GM12878 (cell line): ENCODE results near the gene LIX1L. TPM values are rescaled to one million over a fixed set of nuclear protein-coding genes. Genes with fewer than 3 reads are reported as not detected.

ENCODE experiments used
- ATAC-seq: fragments of 200-7000 bp; cut with Tn5 transposase; 3 replicates; pipeline ENCODE4 v1.9.1; 2020; ENCODE audit warnings: mild to moderate bottlenecking, moderate library complexity
- BruUV-seq: library from RNA; stranded (reverse); fragments of 400-500 nt; replicated peaks from 2 replicates; lab custom pipeline; 2021; lab: Mats Ljungman, UMichigan
- CTCF ChIA-PET: fragments of 300-600 bp; sonication (Branson Sonifier 250); formaldehyde crosslinking; extraction: SDS; loops from one replicate; lab custom pipeline; 2021; ENCODE audit warnings: inconsistent platforms; lab: Yijun Ruan, JAX
- POLR2A ChIA-PET: fragments of 350-600 bp; formaldehyde crosslinking; extraction: SDS; loops from one replicate; lab custom pipeline; 2021; ENCODE audit warnings: inconsistent platforms; lab: Charles Lee
- RAD21 ChIA-PET: fragments of 300-600 bp; sonication (Branson Sonifier 250); formaldehyde crosslinking; loops from one replicate; lab custom pipeline; 2023; ENCODE audit warnings: antibody characterized with exemption; ENCODE audit not compliant: unreplicated experiment; lab: Charles Lee
- SMC1A ChIA-PET: fragments of 300-600 bp; sonication (Branson Sonifier 250); formaldehyde crosslinking; loops from one replicate; lab custom pipeline; 2023; ENCODE audit not compliant: unreplicated experiment, uncharacterized antibody; lab: Charles Lee
- DNase-seq: peaks from one replicate; pipeline ENCODE4 v3.0.0-alpha.2; 2011; ENCODE audit warnings: low read depth, low spot score
- FAIRE-seq: peaks from 3 replicates; lab custom pipeline; 2011; peaks lifted over from hg19 to GRCh38; lab: Jason Lieb, UNC
- H2AFZ ChIP-seq: 2 replicates; pipeline ENCODE4 v1.6.0; 2011; ENCODE audit warnings: low read depth, low read length, control low read depth; ENCODE audit not compliant: control insufficient read depth
- H3K27ac ChIP-seq: 2 replicates; pipeline ENCODE4 v1.5.1; 2011; ENCODE audit warnings: control low read depth; ENCODE audit not compliant: control insufficient read depth, insufficient read depth
- H3K27me3 ChIP-seq, 2 experiments: replicated peaks in 1 of 2; 2 replicates each; pipeline versions ENCODE4 v1.6.0 to v1.6.1; 2011; ENCODE audit warnings: low read length in 1 of 2; ENCODE audit not compliant: control insufficient read depth in 2 of 2, insufficient read depth in 2 of 2
- H3K36me3 ChIP-seq, 2 experiments: 2 replicates each; pipeline ENCODE4 v1.5.1; 2011; ENCODE audit warnings: low read length in 1 of 2; ENCODE audit not compliant: control insufficient read depth in 2 of 2, insufficient read depth in 2 of 2
- H3K4me1 ChIP-seq: 2 replicates; pipeline ENCODE4 v1.6.1; 2011; ENCODE audit warnings: mild to moderate bottlenecking, low read length, moderate library complexity, mixed read lengths; ENCODE audit not compliant: control insufficient read depth, insufficient read depth
- H3K4me2 ChIP-seq: 2 replicates; pipeline ENCODE4 v1.6.0; 2011; ENCODE audit warnings: control low read depth; ENCODE audit not compliant: control insufficient read depth, insufficient read depth
- H3K4me3 ChIP-seq: fragments of 200-600 bp; sonication (generic); 2 replicates; pipeline ENCODE4 v1.5.1; 2016
- H3K79me2 ChIP-seq: 2 replicates; pipeline ENCODE4 v1.6.0; 2011; ENCODE audit warnings: low read length; ENCODE audit not compliant: control insufficient read depth, insufficient read depth
- H3K9ac ChIP-seq: 2 replicates; pipeline ENCODE4 v1.8.0; 2011; ENCODE audit warnings: low read length, control low read depth, mixed read lengths; ENCODE audit not compliant: control insufficient read depth, insufficient read depth
- H3K9me3 ChIP-seq: replicated peaks from 3 replicates; pipeline ENCODE4 v1.5.1; 2011; ENCODE audit warnings: mild to moderate bottlenecking, low read length; ENCODE audit not compliant: control insufficient read depth, insufficient read depth
- H4K20me1 ChIP-seq: 2 replicates; pipeline ENCODE4 v1.6.0; 2011; ENCODE audit not compliant: control insufficient read depth, insufficient read depth
- YBX1 ChIP-seq: fragments of 450-650 bp; IDR thresholded peaks from 2 replicates; pipeline ENCODE4 v1.6.1; 2016; ENCODE audit warnings: antibody characterized with exemption
- WGBS: methylation state at CpG from one replicate; pipeline ENCODE4 v1.1.6; 2016; ENCODE audit warnings: low lambda C conversion rate; ENCODE audit not compliant: insufficient replicate concordance, insufficient coverage; ENCODE audit errors: missing lambda C conversion rate; 5-methylcytosine and 5-hydroxymethylcytosine counted together
- in situ Hi-C: fragments of 300-500 bp; cut with MboI; formaldehyde crosslinking; loops from 9 replicates; pipeline ENCODE4 v1.14.3; 2018; ENCODE audit warnings: mixed read lengths
- intact Hi-C: fragments of 100-400 bp; cut with micrococcal nuclease; formaldehyde crosslinking; loops from one replicate; pipeline ENCODE4 v1.14.2; 2022; ENCODE audit not compliant: unreplicated experiment
- polyA plus RNA-seq, 11 experiments: library from polyadenylated mRNA; depleted of rRNA in 4 of 11; unstranded in 6 of 11; stranded (reverse) in 5 of 11; fragments of >200 nt; fragmentation: Nextera tagmentation in 4 of 11; fragmentation: Illumina TruSeq in 1 of 11; extraction: Ambion mirVana in 4 of 11; extraction: Trizol in 1 of 11; gene quantifications; 1 replicate in 1 of 11; 2 replicates in 10 of 11; pipeline versions ENCODE4 v1.2.1 to v1.2.3, GENCODE V29; 2011 to 2016; ENCODE audit warnings: inconsistent platforms in 2 of 11, missing spikeins in 2 of 11, low read depth in 1 of 11
- total RNA-seq, 4 experiments: library from RNA; depleted of rRNA in 3 of 4; stranded (reverse); fragments of >200 nt in 3 of 4; fragmentation: Illumina TruSeq in 1 of 4; extraction: Trizol in 1 of 4; gene quantifications; 2 replicates each; pipeline versions ENCODE4 v1.2.1 to v1.2.3, GENCODE V29; 2013 to 2021
- TF ChIP-seq, protein P1 (sequence below): IDR thresholded peaks from 2 replicates; pipeline ENCODE4 v1.6.1; 2012; ENCODE audit warnings: mild to moderate bottlenecking, low read depth, low read length
- TF ChIP-seq, protein P2 (sequence below): fragments of 450-650 bp; IDR thresholded peaks from 2 replicates; pipeline ENCODE4 v1.6.1; 2016; ENCODE audit warnings: mild to moderate bottlenecking

Gene LIX1L
- total and polyA plus RNA-seq, 10 of the 15 experiments (the other 5 are each of a cell fraction or from before 2014, with no cell fraction given), result 5.5 to 48.2 (median 15.3) TPM

DNA sequence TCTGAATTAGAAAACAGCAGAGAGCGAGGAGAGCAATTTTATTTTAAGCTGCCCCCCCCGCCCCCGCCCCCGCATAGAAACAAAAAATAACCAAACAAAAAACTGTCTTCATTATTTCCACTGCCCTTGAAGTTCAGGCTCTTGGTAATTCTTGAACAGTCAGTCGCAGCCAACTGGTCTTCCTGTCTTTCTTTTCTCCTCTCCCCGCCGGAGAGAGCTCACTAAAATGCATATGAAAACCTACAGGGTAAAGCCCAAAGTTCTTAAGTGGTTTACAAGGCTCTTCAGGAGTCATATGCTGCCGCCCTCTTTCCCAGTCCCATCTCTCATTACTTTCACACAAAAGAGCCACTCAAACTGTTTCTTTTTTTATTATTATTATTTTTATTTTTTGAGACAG lies 71.0 kb downstream of the LIX1L start (continued):
- TF ChIP-seq, protein P1, sequence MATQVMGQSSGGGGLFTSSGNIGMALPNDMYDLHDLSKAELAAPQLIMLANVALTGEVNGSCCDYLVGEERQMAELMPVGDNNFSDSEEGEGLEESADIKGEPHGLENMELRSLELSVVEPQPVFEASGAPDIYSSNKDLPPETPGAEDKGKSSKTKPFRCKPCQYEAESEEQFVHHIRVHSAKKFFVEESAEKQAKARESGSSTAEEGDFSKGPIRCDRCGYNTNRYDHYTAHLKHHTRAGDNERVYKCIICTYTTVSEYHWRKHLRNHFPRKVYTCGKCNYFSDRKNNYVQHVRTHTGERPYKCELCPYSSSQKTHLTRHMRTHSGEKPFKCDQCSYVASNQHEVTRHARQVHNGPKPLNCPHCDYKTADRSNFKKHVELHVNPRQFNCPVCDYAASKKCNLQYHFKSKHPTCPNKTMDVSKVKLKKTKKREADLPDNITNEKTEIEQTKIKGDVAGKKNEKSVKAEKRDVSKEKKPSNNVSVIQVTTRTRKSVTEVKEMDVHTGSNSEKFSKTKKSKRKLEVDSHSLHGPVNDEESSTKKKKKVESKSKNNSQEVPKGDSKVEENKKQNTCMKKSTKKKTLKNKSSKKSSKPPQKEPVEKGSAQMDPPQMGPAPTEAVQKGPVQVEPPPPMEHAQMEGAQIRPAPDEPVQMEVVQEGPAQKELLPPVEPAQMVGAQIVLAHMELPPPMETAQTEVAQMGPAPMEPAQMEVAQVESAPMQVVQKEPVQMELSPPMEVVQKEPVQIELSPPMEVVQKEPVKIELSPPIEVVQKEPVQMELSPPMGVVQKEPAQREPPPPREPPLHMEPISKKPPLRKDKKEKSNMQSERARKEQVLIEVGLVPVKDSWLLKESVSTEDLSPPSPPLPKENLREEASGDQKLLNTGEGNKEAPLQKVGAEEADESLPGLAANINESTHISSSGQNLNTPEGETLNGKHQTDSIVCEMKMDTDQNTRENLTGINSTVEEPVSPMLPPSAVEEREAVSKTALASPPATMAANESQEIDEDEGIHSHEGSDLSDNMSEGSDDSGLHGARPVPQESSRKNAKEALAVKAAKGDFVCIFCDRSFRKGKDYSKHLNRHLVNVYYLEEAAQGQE, result no peak

DNA sequence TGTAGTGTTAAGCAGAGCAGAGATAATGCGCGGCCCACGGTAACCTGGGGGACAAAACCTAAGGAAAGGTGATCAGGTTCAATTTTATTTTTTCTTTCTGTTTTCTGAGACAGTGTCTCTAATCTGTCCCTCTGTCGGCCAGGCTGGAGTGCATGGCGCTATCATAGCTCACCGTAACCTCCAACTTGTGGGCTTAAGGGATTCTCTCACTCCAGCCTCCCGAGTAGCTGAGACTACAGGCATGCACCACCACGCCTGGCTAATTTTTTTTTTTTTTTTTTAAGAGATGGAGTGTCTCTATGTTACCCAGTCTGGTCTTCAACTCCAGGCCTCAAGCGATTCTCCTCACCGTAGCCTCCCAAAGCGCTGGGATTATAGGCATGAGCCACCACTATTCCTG lies 71.4 kb downstream of the LIX1L start:
- SMC1A ChIA-PET, result no interaction called here
- TF ChIP-seq, protein P2, sequence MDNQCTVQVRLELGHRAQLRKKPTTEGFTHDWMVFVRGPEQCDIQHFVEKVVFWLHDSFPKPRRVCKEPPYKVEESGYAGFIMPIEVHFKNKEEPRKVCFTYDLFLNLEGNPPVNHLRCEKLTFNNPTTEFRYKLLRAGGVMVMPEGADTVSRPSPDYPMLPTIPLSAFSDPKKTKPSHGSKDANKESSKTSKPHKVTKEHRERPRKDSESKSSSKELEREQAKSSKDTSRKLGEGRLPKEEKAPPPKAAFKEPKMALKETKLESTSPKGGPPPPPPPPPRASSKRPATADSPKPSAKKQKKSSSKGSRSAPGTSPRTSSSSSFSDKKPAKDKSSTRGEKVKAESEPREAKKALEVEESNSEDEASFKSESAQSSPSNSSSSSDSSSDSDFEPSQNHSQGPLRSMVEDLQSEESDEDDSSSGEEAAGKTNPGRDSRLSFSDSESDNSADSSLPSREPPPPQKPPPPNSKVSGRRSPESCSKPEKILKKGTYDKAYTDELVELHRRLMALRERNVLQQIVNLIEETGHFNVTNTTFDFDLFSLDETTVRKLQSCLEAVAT, result 0 out of 2 replicates have a peak, but pooled peaks have one; percentile 34
- TF ChIP-seq YBX1, result no peak
- Histone ChIP-seq H3K9me3 (no peaks in the 10 kb centered on the region), H3K4me3 (peak overlapping the region; percentile 73; the same call in 1 of the 2 replicates), H4K20me1 (no peaks in the 10 kb centered on the region), H3K27me3 (peaks cover 2 to 7% of the 10 kb centered on the region in 2 experiments; a peak in 2 of 4 replicates), H3K36me3 (no peaks in the 10 kb centered on the region), H3K4me1 (no peaks in the 10 kb centered on the region), H3K9ac (no peak overlapping the region), H2AFZ (no peak overlapping the region), H3K4me2 (peak overlapping the region; percentile 59; the same call in 1 of the 2 replicates), H3K79me2 (no peaks in the 10 kb centered on the region), H3K27ac (no peak overlapping the region)
- 52% methylated on average over 11 of the region's 11 CpGs for WGBS
- in situ Hi-C loops (no loop called here), intact Hi-C loops (no loop called here)
- BruUV-seq, result no TSS peak
- RAD21 ChIA-PET, result interaction anchor here (0.6 kb wide), 1 partner anchor 27 kb away, joined by 3 read pairs; no protein-coding TSS in a partner anchor
- DNase-seq, result no peak
- no peak for FAIRE-seq
- CTCF ChIA-PET, result interaction anchor here (0.6 to 2.7 kb wide), 5 partner anchors 24 to 45 kb away, joined by 3 to 9 read pairs (median 6); partner anchors contain the start of genes ITGA10, NUDT17 and PIAS3
- POLR2A ChIA-PET, result interaction anchor here (0.6 kb wide), 1 partner anchor 179 kb away, joined by 3 read pairs; the partner anchor contains the start of gene PDZK1
- no peak for ATAC-seq
